GM21825 (cell line): Measurements from ENCODE around the gene COPZ2.
"Not testable (repeated sequence)": the region's sequence is repeated elsewhere in the genome, so short reads cannot be mapped to it uniquely, and the experiment has no call there.

Experiments used
- ATAC-seq: cut with Tn5 transposase; IDR thresholded peaks from one replicate; pipeline ENCODE4 v1.9.1; 2021; ENCODE audit warnings: mild to moderate bottlenecking, moderate library complexity; ENCODE audit not compliant: unreplicated experiment

COPZ2 gene

GRCh38 chr17:48010193-48010592 is 27.4 kb downstream of the COPZ2 start:
- no peak for ATAC-seq

GRCh38 chr17:48006936-48007709 is 30.5 kb downstream of the COPZ2 start:
- no peak for ATAC-seq

GRCh38 chr17:48004983-48005382 is 32.6 kb downstream of the COPZ2 start:
- no peak for ATAC-seq

- no peak for ATAC-seq
Measured at GRCh38 chr17:48003417-48004151, 34.0 kb downstream of the COPZ2 start.

GRCh38 chr17:48002916-48003416 is 34.6 kb downstream of the COPZ2 start:
- no peak for ATAC-seq

DNA sequence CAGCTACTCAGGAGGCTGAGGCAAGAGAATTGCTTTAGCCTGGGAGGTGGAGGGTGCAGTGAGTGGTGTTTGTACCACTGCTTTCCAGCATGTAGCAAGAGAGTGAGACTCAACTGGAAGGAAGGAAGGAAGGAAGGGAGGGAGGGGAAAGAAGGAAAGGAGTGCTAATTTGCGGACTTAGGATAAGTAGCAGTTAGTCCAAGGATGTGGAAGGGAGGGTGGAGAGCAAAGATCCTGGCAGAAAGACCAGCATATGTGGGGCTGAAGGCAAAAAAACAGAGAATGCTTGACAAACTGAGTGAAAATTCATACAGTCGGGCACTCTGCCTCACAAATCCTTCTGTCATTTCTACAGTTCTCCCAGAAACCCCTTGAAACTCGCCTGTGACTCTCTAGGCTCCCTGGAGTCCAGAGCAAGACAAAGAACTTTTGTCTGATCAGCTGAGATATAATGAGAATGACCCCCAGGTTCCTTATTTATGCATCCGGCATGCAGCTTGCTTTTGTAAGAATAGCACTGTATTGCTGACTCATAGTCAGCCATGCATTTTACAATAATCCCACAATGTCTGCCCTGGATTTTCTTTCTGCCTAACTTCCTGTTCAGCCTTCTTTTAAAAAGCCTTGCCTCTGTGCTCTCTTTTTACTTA is 35.2 kb downstream of the COPZ2 start:
- peak; percentile 68 for ATAC-seq

GRCh38 chr17:48001657-48002056 is 35.9 kb downstream of the COPZ2 start:
- ATAC-seq: not testable (repeated sequence)

DNA sequence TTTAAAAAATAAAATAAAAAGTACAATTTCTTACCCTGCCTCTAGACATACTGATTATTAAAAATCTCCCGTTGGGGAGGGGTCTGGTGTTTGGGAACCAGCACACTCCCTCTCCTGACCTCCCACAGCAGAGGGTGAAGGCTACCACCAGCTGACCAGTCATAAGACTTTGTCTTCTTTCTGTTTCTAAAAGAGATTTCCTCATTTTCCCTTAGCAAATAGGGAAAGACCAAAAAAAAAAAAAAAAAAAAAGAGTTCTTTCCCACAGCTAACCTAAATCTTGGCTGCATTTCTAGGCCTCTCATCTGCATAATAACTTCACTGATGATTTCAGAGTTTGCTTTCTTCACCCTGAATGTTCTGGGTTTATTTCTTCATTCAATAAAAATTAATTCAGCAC is 36.4 kb downstream of the COPZ2 start:
- ATAC-seq: no peak

DNA sequence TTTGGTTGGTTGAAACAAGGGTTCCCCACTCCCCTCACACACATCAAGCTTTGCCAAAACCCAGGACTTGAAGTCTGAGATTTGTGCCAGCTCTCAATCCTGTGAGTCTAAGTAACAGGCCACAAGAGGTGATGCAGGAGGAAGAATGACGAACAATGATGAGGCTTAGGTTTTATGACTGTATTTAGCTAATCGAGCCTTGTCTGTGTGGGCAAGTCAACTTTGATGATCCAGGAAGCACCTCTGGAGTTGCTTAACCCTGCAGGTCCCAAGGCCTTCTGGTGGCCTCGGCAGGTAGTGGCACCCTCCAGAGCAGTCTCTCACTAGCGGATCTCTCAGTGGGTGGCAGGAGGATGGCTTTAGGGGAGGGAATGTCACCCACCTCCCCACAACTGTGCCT is 38.0 kb downstream of the COPZ2 start:
- no peak for ATAC-seq

DNA sequence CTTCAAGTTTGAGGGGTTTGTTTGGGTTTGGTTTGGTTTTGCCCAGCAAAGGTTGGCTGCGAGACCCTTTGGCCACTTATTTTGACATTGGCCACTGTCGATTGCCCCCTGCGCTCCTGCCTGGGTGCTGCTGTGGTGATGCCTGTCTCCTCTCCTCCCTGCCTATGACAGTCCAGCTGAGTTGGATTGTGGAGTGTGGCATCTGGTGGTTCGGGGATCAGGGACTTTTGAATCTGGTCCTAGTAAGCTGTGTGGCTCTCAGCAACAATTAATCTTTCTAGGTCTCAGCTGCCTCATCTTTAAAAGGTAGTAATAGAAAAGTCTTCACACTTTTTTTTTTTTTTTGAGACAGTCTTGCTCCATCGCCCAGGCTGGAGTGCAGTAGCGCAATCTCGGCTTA is 39.6 kb downstream of the COPZ2 start:
- no peak for ATAC-seq

- ATAC-seq: no peak
Measured at GRCh38 chr17:47997586-47997985, 40.0 kb downstream of the COPZ2 start.

DNA sequence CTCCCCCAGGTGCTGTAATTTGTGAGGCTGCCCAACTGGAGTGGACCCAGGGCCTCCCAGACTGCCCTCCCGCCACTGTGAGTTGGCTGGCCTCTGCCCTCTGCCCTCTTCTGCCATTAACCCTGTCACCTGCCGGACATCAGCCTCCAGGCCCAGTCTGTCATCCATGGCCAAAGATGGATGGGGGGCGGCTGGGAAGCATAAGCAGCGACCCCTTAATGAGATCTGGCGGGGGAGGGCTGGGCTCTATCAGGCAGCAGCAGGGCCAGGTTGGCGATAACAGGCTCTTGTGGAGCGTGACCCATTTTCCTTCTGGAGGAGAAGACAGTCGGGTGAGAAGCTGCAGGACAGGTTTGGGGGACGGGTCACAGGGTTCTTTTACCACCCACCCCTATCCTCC is 41.4 kb downstream of the COPZ2 start:
- ATAC-seq: no peak

DNA sequence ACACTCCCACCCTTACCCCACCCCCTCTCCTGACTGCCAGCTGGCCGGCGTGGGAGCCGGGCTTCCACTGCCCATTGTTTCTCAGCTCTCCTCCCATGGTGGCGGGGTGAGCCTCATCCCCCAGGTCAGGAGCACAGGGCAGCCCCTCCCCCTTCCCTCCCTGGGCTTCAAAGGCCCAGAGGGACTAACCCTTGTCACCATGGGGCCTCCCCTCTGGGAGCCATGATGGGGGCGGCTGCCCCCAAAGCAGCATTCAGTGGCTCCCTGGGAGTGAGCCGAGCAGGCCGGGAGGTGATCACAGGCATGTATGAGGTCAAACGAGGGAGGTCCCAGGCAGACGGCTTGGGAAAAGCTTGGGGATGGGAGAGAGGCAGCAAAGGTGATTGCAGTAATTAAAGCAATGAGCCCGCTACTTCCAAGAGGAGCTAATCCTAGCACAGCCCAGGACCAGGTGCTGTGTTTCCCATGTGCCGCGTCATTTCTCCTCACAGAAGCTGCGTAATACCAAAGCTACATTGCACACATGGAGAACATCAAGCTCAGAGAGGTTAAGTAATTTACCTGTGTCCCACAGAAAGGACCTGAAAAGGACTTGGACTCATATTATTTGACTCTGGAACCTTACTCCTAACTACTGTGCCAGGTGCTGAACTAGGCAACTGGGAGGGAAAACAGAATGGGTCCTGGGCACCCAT is 42.2 kb downstream of the COPZ2 start:
- ATAC-seq: no peak

- ATAC-seq: no peak
Measured at GRCh38 chr17:47994724-47995123, 42.9 kb downstream of the COPZ2 start.

- no peak for ATAC-seq
Measured at GRCh38 chr17:47993964-47994363, 43.6 kb downstream of the COPZ2 start.

DNA sequence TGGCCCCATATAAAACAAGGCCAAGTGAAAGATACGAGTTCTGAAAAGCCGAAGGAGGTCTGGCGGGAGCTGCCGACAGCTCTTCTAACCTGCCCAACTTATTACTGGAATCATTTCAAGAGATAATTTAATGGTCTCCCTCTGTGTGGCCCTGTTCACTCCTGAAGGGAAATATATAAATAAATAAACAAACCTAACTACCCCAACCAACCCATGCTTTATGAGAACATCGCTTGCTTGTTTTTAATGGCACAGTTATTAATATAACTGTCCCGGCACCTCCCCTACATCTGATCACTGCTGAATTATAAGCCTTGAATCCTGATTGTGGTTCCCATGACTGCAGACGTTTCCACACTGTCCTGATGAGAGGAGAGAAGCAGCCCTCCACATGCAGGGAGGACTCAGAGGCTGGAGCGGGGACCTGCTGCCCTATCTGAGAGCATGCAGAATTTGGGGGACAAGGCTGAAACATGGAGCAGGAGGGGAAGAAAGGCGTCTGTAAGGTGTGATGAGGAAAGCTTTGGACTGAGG is 44.5 kb downstream of the COPZ2 start:
- ATAC-seq: no peak

GRCh38 chr17:47992216-47992615 is 45.4 kb downstream of the COPZ2 start:
- ATAC-seq: no peak

DNA sequence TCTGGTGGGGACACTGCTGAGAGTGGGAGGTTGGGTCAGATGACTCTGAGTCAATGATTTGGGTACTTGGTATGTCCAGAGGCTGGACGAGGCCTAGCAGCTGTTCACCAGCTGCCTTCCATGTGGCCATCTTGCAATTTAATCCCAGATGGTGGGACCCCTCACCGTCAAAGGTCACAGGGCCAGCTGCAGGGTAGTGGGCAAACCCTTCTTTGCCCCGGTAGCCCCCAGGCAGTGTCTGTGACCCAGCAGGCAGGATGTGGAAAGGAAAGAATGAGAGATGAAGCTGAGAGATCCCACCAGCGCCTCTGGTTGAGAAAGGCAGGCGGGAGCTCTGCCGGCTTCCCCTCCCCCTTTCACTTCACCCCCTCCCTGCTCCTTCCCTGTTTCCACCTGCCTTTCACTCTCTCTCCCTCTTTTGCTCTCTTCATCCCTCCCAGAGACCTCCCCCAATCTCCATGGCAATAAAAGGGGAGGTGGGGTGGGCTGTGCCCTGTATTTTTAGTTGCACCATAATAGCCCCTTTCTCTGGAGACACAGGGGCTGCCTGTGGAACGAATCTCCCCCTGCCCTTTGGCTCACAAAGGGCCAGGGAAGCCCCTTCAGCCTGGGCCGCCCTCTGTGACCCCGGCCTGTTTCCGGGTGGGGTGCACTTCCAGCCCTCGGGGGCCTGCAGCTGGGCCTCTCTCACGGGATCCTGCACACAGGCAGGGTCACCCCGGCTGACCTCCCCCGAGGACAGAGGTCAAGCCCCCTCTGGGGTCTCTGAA is 46.5 kb downstream of the COPZ2 start:
- ATAC-seq: no peak

DNA sequence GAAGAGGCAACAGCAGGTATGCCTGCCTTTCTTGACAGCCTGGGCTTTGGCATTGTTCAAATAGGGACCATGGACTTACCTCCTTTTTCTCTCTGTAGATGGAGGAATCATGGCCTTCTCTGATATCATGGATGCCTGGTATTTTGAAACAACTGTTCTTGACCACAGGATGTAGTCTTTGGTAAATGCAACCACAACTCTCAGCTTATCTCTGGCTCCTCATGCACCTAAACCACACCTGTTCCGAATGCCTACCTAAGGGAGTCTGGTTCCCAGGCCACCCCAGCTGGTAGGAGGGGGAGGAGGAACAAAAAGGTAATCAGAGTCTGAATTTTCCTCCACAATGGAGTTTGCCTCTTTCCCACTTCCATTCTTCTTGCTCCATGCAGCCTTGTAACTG is 47.9 kb downstream of the COPZ2 start:
- ATAC-seq: no peak

DNA sequence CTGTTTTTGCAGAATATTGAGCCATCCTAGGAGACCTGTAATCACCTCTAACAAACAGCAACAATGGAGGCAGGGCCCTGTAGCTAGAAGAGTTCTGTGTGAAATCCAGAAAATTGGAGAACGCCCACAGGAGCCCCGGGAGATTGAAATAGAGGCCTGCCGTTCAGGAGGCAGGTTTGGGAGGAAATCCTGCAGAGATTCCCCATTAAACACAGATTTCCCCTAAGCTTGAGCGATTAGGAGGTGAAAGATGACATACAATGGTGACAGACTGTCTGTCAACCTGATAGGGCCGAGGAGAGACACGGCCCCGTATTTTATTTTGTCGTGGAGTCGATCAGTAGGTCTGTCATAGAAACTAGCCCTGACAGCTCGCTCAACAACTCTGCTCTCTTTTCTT is 48.4 kb downstream of the COPZ2 start:
- ATAC-seq: no peak
